SK-N-SH treated with all-trans-retinoic acid at 6 μM for 48 hours (cell line): ENCODE results near the gene MCM9.

Source experiments
- BACH2 ChIP-seq: fragments of 250-450 bp; sonication (Bioruptor Pico); IDR thresholded peaks from 2 replicates; pipeline ENCODE4 v1.9.0; 2021; ENCODE audit warnings: mild to moderate bottlenecking, borderline replicate concordance
- CREB5 ChIP-seq: fragments of 250-450 bp; sonication (Bioruptor Pico); IDR thresholded peaks from 2 replicates; pipeline ENCODE4 v1.5.1; 2020; ENCODE audit warnings: low read depth, mild to moderate bottlenecking, moderate library complexity
- ESRRG ChIP-seq: fragments of 250-450 bp; sonication (Bioruptor Pico); IDR thresholded peaks from 2 replicates; pipeline ENCODE4 v1.6.1; 2021; ENCODE audit warnings: mild to moderate bottlenecking
- ISL1 ChIP-seq: fragments of 250-450 bp; sonication (Bioruptor Pico); IDR thresholded peaks from 2 replicates; pipeline ENCODE4 v2.1.2; 2022; ENCODE audit warnings: mild to moderate bottlenecking, moderate library complexity
- OSR1 ChIP-seq: fragments of 250-450 bp; sonication (Bioruptor Pico); IDR thresholded peaks from 2 replicates; pipeline ENCODE4 v1.8.0; 2022; ENCODE audit warnings: moderate library complexity, mild to moderate bottlenecking, inconsistent platforms
- TCF4 ChIP-seq: fragments of 250-450 bp; sonication (Bioruptor Pico); IDR thresholded peaks from 2 replicates; pipeline ENCODE4 v1.8.0; 2021; ENCODE audit warnings: mild to moderate bottlenecking, moderate library complexity, borderline replicate concordance
- ZFP3 ChIP-seq: fragments of 250-450 bp; sonication (Bioruptor Pico); IDR thresholded peaks from 2 replicates; pipeline ENCODE4 v1.5.0; 2020; ENCODE audit warnings: mild to moderate bottlenecking, moderate library complexity
- ZFP30 ChIP-seq: fragments of 450-650 bp; formaldehyde crosslinking; IDR thresholded peaks from 2 replicates; pipeline ENCODE4 v1.5.0; 2022; ENCODE audit warnings: mild to moderate bottlenecking, moderate library complexity
- ZNF565 ChIP-seq: fragments of 450-650 bp; formaldehyde crosslinking; conservative IDR thresholded peaks from 2 replicates; pipeline ENCODE4 v1.5.0; 2020; ENCODE audit warnings: low read depth, mild to moderate bottlenecking, moderate library complexity
- TF ChIP-seq, protein P1 (sequence below): fragments of 250-450 bp; sonication (Bioruptor Pico); IDR thresholded peaks from 2 replicates; pipeline ENCODE4 v1.8.0; 2020; ENCODE audit warnings: mild to moderate bottlenecking, moderate library complexity, borderline replicate concordance
- TF ChIP-seq, protein P2 (sequence below): fragments of 250-450 bp; sonication (Bioruptor Pico); IDR thresholded peaks from 2 replicates; pipeline ENCODE4 v1.5.0; 2020; ENCODE audit warnings: mild to moderate bottlenecking, moderate library complexity

DNA sequence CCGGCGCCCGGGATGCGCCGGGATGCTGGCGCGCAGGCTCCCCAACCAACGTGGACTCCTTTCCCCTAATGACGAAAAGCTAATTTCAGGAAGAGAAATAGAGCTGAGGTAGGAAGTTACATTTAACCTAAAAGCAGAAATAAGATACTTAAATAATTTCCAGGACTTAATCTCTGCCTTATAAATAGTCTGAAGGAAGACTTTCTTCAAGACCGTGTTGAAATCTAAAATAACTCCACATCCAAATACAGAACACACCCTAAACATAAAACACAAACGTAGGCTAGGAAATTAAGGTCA, 39.7 kb downstream of the MCM9 start:
- TF ChIP-seq TCF4 (CRISPR knock-in tag) (no peak), ZNF565 (CRISPR knock-in tag) (no peak), OSR1 (no peak), ISL1 (CRISPR knock-in tag) (no peak), ESRRG (CRISPR knock-in tag) (no peak), ZFP30 (CRISPR knock-in tag) (no peak), ZFP3 (CRISPR knock-in tag) (no peak), CREB5 (CRISPR knock-in tag) (no peak), BACH2 (CRISPR knock-in tag) (no peak)
- TF ChIP-seq, protein P1, sequence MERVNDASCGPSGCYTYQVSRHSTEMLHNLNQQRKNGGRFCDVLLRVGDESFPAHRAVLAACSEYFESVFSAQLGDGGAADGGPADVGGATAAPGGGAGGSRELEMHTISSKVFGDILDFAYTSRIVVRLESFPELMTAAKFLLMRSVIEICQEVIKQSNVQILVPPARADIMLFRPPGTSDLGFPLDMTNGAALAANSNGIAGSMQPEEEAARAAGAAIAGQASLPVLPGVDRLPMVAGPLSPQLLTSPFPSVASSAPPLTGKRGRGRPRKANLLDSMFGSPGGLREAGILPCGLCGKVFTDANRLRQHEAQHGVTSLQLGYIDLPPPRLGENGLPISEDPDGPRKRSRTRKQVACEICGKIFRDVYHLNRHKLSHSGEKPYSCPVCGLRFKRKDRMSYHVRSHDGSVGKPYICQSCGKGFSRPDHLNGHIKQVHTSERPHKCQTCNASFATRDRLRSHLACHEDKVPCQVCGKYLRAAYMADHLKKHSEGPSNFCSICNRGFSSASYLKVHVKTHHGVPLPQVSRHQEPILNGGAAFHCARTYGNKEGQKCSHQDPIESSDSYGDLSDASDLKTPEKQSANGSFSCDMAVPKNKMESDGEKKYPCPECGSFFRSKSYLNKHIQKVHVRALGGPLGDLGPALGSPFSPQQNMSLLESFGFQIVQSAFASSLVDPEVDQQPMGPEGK: no peak
- TF ChIP-seq, protein P2, sequence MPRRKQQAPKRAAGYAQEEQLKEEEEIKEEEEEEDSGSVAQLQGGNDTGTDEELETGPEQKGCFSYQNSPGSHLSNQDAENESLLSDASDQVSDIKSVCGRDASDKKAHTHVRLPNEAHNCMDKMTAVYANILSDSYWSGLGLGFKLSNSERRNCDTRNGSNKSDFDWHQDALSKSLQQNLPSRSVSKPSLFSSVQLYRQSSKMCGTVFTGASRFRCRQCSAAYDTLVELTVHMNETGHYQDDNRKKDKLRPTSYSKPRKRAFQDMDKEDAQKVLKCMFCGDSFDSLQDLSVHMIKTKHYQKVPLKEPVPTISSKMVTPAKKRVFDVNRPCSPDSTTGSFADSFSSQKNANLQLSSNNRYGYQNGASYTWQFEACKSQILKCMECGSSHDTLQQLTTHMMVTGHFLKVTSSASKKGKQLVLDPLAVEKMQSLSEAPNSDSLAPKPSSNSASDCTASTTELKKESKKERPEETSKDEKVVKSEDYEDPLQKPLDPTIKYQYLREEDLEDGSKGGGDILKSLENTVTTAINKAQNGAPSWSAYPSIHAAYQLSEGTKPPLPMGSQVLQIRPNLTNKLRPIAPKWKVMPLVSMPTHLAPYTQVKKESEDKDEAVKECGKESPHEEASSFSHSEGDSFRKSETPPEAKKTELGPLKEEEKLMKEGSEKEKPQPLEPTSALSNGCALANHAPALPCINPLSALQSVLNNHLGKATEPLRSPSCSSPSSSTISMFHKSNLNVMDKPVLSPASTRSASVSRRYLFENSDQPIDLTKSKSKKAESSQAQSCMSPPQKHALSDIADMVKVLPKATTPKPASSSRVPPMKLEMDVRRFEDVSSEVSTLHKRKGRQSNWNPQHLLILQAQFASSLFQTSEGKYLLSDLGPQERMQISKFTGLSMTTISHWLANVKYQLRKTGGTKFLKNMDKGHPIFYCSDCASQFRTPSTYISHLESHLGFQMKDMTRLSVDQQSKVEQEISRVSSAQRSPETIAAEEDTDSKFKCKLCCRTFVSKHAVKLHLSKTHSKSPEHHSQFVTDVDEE (CRISPR knock-in tag): no peak
